GM19463 (cell line): ENCODE measurements around the gene CD40.

Source experiments
- ATAC-seq: cut with Tn5 transposase; IDR thresholded peaks from one replicate; pipeline ENCODE4 v1.9.1; 2021; ENCODE audit warnings: mild to moderate bottlenecking, moderate library complexity; ENCODE audit not compliant: unreplicated experiment

The CD40 gene

DNA sequence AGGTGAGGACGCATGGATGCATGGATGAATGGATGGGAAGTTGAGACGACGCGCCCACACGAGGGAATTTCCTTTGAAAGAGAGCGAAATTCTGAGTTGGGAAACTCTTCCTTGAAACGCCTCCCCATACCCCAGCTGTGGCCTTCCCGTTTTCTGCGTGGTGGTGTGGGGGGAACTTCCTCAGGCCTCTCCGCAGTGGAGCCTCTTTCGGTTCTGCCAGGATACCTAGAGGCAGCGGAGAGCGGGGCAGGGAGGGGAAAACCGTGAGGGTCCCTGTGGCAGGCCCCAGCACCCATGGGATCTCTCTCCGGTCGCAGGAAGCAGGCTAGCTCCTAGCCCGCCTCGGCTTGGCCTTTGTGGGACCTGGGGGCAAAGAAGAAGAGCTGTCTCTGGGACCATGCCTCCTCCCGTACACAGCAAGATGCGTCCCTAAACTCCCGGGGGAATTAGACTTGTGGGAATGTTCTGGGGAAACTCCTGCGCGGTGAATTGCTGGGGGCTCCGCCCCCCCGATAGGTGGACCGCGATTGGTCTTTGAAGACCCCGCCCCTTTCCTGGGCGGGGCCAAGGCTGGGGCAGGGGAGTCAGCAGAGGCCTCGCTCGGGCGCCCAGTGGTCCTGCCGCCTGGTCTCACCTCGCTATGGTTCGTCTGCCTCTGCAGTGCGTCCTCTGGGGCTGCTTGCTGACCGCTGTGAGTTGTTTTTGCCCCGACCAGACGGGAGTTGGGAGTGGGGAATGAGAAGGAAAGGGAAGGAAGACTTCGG lies at the start of gene CD40:
TSS of gene CD40 (plus strand) at position 611 of the 764 bp plus-strand sequence. CDS start at position 641, 30 bp downstream.
- peak; percentile 74 for ATAC-seq

DNA sequence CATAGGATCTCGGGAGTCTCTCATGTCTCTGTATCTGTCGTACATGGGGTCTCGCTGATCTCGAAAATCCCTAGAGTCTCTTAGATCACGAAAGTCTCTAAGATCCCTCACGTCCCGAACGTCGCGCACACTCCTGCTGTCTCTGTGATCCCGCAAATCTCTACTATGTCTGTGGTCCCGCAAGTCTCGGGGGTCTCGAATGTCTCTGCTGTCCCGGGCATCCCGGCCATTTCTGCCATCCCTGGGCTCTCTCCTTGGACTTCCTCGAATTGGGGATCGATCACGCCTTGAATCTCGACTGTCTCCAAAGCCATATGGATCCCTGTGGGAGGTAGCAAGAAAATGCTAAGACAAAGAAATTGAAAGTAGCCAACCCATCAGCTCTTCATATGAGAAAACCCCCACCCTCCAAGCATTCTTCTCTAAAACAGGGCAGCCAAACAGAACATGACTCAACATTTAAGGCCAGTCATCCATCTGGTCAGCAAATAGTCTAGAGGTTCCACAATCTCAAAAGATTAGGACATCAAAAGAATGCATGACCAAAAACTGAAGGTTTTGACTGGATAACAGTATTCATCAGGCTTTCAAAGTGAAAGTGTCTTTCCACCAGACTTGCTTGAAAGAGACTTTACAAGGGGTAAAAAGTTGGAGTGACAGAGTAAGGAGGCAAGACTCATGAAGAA lies 47.8 kb upstream of the CD40 start:
- ATAC-seq, result no peak

DNA sequence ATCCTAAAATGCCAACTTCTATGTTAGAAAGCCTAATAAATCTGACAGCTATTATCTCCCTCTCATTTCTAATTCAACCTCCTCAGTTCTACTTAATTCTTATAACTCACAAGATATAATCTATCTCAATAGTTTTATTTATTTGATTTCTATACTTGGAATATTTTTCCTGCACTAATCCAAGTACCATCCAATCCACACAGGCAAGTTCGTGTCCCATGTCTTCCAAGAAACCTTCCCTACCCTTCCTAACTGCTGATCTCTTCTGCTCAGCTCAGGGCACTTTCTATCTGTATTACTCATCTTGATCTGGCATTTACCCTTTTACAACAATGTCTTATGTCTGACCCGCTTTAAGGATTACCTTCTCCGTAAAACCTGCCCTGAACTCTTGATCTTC lies 46.5 kb upstream of the CD40 start:
- no peak for ATAC-seq

DNA sequence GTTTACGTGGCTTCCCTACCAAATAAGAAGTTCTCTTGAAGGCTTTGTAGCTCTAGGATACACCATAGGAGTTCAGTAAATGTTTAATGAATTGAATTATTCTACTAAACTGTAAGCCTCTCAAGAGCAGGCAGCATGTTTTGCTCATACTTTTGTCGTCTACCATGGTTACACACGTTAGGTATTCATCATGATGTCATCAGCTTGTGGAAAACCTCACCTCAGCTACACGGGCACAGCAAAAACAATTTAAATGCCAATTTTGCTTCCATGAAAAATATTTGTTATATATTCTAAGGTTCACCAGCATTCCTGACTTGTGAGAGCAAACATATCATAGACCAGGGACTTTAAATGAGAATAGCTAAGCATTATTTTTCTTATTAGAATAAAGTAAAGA lies 45.1 kb upstream of the CD40 start:
- no peak for ATAC-seq

DNA sequence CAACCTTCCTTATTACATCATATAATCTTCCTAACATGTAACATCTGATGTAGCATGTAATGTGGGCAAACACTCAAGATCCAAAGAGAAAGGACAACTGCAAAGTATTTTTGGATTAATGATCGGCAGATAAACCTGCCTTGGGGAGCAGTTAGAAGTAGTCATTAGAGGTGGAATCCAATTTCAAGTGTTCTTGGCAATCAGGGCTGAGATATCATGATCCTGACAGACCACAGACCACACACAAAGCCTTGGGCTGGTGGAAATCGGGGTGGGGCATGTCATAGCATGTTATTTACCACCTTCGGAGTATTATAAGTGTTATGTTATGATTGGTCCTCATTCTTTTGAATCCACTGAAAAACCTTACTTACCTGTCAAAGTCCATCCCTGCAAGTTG lies 44.7 kb upstream of the CD40 start:
- no peak for ATAC-seq

DNA sequence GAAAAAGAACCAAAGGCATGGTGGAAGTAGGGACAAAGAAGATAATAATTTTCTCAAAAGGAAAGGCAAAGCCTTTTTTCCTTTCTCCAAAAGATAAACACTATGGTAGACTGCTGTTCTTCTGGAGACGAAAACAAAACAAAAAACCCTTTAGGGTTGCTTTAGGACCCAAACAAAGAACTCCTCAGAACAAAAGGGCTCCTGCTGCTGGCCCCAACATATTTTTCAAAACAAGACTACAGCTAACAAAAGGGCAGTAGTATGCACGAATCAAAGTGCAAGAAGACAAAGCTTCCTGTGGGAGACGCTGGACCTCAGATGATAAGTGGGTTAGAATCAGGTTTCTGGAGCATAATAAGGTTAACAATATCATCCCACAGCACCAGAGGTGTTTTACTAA lies 44.1 kb upstream of the CD40 start:
- no peak for ATAC-seq

DNA sequence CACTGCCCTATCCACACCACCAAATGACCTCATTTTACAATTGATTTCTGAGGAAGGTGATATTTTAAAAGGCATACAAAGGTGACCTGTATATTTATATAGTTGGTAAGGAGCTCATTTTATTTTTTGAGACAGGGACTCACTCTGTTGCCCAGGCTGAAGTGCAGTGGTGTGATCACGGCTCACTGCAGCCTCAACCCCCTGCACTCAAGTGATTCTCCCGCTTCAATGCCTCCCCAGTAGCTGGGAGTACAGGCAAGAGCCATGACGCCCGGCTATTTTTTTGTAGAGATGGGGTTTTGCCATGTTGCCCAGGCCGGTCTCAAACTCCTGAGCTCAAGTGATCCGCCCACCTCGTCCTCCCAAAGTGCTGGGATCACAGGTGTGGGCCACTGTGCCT lies 41.3 kb upstream of the CD40 start:
- no peak for ATAC-seq

DNA sequence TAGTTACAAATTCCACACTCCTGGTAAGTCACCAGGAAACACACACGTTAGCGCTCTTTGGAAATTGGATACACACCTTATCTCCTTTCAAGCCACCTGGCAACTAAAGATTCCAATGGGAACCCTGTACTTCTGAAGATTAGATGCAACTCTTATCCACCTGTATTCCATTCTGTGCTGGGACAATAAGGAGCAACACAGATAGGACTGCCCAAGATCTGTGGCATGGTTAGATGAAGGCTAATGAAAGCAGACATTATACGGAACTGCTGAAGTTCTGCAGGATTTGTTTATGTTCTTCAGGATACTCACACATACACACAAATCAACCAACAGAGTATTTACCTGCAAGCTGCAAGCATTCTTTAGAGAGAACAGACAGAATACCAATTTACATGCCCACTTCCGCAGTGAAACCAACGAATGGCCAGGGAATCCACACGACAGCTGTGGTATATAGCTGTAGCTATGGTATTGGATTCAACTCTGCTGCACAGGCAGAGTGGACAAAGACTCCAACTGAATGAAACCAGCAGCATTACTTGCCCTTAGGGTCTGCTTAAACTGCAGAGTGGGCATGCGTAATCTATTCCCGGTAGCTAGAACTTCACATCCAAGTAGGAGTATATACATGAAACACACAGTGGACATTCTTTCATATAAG lies 40.3 kb upstream of the CD40 start:
- no peak for ATAC-seq

DNA sequence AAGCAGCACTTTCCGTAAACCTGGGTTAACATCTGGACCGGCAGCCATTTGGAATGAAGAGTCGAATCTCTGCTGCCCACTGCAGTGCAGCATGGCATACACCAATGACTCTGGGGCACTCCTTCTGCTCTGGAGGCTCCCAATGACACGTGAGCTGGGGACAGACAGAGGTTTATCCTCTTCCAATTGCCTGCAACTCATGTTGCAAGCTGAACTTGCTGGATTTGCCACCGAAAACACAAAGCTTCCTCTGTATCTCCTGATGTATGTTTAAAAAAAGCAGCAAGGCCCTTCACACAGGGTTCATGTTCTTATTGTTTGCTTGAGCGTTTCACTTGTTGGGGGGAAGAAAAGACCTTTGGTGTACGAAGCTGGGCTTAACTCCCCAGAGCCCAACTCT lies 39.2 kb upstream of the CD40 start:
- no peak for ATAC-seq

DNA sequence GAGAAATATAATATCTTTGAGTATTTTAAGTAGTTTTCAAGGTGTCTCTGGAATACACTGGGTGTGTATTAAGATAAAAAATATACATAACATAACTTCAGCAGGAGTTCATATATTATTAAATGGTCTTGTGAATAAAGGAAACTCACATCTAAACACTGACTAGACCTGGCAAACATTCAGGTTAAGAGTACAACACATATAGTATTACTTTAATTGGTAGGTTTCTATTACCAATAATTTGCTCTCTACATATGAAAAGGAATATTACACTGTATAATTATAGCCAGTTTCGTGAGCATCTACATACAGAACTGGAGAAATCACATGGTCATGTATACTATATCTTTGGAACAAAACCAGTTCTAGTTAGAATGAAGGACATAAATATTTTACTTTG lies 37.0 kb upstream of the CD40 start:
- no peak for ATAC-seq

DNA sequence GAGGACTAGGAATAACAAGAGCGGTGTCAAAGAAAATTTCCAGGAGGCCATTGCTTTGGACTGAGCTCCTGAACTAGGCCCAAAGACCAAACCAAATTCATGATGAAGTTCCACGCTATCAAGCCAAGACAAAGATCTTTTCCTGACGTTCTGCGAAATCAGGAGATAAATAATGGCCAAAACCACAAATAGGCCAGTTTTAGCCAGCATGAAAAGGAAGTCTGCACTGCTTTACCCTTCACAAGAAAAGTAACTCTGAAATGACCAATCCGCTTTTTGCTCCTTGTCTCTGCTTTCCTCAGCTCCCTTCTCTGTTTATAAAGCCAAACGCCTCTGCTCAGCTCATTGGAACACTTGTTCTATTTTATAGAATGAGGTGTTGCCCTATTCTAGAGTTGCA lies 35.0 kb upstream of the CD40 start:
- ATAC-seq, result no peak

DNA sequence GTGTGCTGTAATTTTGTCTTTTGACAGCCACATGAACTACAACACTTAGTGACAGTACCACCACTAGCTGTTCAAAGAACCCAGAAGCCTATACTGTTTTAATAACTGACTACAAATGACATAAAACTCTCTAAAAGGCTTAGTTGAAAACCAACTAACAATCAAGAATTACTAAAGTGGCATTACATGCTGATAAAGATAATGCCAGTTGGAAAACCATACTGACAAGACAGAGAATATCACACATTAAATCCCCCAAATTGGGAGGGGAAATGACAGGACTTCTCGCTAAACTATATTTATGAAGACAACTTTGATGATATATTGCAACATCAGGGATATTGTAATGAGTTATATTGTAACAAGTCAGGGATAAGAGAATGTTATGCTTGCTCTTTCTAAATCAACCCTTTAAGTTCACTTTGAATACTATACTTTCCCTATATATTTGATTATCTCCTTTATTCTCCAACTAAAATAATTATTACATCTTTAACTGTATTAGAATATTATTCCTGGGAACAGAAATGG lies 34.5 kb upstream of the CD40 start:
- no peak for ATAC-seq

DNA sequence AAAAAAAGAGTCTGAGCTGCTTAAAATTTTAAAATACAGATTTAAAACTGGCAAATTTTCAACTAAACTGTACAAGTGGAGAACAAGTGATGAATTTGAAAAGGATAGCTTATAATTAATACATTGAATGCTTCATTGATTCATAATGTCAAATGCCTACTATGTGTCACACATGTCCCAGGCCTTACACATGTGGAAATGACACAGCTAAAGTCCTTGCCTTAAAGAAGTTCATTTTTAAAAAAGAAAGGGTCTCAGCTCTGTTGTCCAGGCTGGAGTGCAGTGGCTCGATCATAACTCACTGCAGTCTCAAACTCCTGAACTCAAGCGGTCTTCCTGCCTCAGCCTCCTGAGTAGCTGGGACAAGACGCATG lies 33.3 kb upstream of the CD40 start:
- no peak for ATAC-seq

DNA sequence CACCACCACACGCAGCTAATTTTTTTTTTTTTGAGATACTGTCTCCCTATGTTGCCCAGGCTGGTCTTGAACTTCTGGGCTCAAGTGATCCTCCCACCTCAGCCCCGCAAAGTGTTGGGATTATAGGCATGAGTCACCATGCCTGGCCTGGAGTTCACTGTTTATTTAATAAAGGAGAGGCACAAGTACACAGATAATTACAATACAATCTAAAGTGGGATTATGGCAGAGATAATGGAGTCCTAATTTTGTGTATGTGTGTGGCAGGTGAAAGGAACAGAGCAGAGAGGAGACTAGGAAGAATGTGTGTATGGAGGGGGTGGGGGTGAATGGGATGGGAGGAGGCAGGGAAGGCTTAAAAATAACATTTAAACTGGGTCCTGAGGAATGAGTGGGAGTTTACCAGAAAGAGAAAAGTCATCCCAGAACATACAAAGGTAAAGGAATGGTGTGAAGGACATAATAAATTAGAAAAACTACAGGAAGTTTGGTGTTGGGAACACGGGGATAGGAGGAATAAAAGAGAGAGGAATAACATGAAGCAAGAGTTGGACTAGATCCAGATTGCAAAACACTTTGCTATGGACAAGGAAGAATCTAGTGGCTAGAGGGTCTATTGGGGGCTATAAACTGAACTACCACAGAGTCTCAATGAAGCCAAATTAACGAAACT lies 32.8 kb upstream of the CD40 start:
- ATAC-seq, result no peak

DNA sequence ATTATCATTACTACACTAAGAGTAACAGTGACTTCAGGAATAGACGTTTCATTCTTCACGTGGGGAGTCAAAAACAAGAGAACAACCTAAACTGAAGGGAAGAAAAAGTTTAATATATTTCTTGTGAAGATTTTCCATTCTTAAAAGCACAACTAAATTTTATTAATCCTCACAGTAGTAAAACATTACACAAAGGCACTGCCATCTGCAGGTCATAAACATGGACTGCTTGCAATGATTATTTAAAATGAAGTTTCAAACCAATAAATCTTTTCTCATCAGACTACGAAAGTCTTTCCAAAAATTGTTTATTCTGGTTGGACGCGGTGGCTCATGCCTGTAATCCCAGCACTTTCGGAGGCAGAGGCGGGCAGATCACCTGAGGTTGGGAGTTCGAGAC lies 31.0 kb upstream of the CD40 start:
- ATAC-seq, result no peak

DNA sequence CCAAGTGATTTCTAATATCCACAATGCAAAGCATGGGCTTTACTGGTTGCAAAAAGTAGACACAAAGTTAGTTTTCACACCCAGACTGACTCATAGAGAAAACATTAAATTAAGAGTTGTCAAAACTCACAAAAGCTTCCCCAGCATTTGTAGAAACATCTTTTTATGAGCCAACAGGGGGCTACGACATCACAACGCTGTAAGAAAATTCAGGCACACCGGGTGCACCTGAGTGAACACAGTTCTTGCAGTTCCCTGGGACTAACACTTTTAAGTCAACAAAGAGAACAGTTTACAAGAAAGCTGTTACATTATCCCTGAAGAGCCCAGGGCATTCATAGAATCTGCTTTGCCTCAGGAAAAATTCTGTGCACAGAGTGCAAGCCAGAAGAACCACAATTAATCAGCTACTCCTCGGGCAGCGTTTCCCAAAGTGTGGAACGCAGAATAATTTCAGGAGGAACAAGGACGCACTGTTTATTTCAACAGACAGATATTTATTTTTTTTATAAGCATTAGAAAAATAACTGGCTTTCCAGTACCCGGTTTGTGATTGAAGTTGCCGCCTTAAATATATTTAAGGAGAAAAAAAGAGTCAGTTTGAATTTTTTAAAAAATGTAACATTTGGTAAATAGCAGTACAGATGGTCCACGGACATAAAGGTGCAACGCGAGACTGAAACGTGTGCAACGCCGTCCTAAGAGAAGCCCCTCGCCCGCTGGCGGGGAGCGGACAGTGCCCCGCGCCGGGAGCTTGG lies 29.5 kb upstream of the CD40 start:
- ATAC-seq, result no peak

DNA sequence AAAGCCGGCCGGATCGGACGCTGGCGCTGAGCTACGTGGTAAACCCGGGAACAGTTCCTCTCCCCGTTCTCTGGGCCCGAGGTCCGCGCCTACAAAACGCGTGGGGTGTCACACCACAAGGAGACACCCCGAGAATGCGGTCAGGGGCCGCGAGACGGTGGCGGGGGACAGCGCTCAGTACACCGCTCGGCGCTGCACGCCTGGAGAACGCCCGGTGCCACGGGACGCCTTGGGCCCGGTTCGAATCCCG lies 29.0 kb upstream of the CD40 start:
- ATAC-seq, result peak; percentile 26

DNA sequence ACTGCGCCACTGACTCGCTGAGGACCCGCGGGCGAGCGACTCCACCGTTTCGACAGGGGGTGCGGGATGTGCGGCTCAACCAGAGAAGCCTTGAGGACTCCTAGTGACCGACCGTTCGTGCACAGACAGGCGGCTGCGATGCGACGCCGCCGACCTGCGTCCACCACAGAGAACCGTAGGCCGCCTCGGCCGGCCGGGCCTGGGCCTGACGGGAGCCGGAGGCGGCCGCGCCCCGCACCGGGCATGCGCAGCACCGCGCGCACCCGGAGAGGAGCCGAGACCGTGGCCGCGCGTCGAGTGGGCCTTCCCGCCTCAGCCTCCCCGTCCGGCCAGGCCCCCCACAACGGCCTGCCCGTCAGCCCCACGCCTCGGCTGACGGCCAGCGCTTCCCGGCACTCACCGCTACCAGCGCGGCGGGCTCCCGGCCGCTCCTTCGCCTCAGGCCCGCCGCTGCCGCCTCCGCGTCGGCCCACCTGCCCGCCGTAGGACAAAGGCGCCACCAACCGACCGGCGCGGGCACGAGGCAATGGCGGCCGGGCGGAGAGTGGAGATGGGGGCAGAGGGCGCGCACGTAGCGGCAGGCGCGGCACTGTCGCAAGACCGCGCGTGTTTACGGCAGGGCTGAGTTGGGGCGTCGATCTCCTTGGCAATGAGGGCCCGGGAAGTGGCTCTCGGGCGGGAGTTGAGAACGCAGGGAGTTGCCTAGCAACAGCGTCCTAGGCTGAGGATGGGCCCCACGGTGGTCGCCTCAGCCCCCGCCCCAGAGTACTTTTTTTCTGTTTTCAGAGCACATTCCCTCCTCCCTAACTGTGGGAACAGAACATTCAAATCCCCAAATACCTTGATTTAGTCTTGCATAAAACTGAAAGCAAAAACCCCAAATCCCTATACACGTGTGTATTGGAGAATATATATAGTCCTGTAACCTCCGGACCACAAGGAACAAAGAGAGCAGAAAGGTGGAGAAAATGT lies 28.4 kb upstream of the CD40 start, which contains the start of gene NCOA5:
TSS of gene NCOA5 (minus strand) at position 546 of the 972 bp plus-strand sequence. CDS start 10,538 bp downstream, outside the sequence.
- ATAC-seq, result peak; percentile 72
